Omental fat pad (tissue), 4 donors: ENCODE data around the gene DEPDC4. TPM values are rescaled to one million over a fixed set of nuclear protein-coding genes. Genes with fewer than 3 reads are reported as not detected.
"Not testable (repeated sequence)": the region's sequence is repeated elsewhere in the genome, so short reads cannot be mapped to it uniquely, and the experiment has no call there.

Experiments
- ATAC-seq: fragments of 150-250 bp; one replicate; pipeline ENCODE4 v1.9.1; 2016; ENCODE audit warnings: mild to moderate bottlenecking, moderate library complexity; ENCODE audit not compliant: low FRiP score
- DNase-seq: peaks from one replicate; pipeline ENCODE4 v3.0.0-alpha.2; 2019; ENCODE audit warnings: low spot score
- CTCF ChIP-seq, 3 donors: fragments of 450-650 bp; IDR thresholded peaks; one replicate each; pipeline ENCODE4 v1.5.1; 2016 to 2017; ENCODE audit warnings: antibody characterized with exemption in 3 of 3, mild to moderate bottlenecking in 3 of 3, moderate library complexity in 2 of 3
- total RNA-seq, 4 donors: library from RNA; depleted of rRNA; stranded (reverse); fragments of >200 nt; gene quantifications; one replicate each; pipeline ENCODE4 v1.1.0, GENCODE V29; 2016

DEPDC4 gene
- total RNA-seq, result not detected

DNA sequence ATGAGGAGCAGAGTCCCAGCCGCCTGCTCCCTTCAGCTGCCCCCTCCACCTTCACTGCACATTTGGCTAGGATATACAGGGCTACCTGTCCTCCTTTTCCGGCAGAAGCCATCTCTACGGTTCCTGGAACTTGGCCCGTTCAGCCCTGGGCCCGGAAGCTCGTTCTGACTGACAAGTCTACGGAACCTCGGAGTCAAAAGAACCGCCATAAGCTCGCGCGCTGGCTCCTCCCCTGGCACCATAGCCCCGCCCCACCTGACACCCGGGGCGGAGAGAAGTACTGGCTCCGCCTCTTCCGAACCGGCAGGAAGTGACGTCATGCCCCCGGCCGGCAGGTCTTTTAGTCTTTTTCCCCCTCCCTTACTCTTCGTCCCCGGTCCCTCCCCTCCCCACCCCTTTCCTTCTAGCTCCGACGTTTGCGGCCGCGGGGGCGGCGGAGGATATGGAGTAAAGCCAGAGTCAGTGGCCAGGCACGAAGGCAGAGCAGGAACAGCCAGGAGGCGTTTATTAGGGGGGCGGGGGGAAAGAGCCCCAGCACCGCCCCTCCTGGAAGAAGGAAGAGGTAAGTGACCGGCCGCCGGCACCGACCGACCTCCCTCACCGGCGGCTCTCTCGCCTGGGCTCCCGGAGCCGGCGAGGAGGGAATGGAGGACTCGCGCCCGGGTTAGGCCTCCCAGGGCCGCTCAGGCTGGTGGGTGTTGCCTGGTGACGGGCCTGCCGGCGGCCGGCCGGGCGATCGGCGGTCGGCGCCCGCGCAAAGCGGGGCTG lies at the start of gene DEPDC4, which contains the start of gene SCYL2:
Gene DEPDC4 (minus strand): TSS at position 245 of the 768 bp plus-strand sequence. CDS start 3 bp downstream, at position 242.
Gene SCYL2 (plus strand): TSS at position 343 of the 768 bp plus-strand sequence. CDS start 15,794 bp downstream, outside the sequence.
- peak; percentile 98 for ATAC-seq
- peak; percentile 84 for DNase-seq
- TF ChIP-seq CTCF (IDR thresholded peaks at IDR 0.05), result no peak

DNA sequence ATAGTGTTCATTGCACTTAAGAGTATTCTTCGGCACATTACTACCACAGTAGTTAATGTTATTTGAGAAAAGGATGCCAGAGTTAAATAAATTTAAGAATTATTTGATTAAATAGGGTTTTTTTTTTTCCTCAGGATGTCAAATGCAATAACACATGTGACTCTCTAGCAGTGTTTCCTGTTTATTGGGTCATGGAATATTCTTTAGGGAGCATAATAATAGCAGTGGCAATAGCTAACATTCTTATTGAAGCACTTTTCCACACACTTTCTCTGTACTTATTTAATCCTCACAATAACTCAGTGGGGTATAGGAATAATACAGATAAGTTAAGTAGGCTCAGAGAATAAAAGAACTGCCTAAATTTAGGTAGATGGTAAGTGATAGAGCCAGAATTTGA lies 44.4 kb upstream of the DEPDC4 start:
- no peak for TF ChIP-seq CTCF (IDR thresholded peaks at IDR 0.05)
- DNase-seq (no peak), ATAC-seq (no peak)

DNA sequence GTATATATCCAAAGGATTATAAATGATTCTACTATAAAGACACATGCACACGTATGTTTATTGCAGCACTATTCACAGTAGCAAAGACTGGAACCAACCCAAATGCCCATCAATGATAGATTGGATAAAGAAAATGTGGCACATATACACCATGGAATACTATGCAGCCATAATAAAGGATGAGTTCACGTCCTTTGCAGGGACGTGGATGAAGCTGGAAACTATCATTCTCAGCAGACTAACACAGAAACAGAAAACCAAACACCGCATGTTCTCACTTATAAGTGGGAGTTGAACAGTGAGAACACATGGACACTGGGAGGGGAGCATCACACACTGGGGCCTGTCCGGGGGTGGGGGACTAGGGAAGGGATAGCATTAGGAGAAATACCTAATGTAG lies 41.3 kb upstream of the DEPDC4 start:
- DNase-seq, ATAC-seq: not testable (repeated sequence)

DNA sequence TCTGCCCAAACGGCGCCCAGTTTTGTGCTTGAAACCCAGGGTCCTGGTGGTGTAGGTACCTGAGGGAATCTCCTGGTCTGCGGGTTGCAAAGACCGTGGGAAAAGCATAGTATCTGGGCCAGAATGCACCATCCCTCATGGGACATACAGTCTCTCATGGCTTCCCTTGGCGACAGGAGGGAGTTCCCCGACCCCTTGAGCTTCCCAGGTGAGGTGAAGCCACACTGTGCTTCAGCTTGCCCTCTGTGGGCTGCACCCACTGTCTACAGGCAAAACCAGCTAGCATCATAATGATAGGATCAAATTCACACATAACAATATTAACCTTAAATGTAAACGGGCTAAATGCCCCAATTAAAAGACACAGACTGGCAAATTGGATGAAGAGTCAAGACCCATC lies 37.5 kb upstream of the DEPDC4 start:
- not testable (repeated sequence) for ATAC-seq, DNase-seq

GRCh38 chr12:100303831-100304230 lies 37.0 kb upstream of the DEPDC4 start:
- no peak for ATAC-seq
- TF ChIP-seq CTCF (IDR thresholded peaks at IDR 0.05), result no peak
- no peak for DNase-seq

DNA sequence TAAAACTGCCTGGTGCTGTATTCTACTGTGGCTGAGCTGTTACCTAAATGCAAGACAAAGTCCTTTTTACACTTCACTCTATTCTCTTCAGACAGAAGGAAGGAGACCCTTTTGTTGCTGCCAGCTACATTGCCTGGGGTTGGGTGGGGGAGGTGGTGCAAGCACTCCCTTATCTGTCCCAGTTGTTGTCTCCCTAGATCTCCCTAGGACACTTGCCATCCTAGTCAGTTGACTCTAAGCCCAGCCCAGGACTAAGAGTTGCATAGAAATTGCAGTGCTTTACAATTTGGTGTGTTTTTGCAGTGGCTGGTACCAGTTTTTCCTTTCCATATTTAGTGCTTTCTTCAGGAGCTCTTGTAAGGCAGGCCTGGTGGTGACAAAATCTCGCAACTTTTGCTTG lies 35.2 kb upstream of the DEPDC4 start:
- DNase-seq (no peak), ATAC-seq (no peak)
- no peak for TF ChIP-seq CTCF (IDR thresholded peaks at IDR 0.05)

GRCh38 chr12:100295764-100296555 lies 29.1 kb upstream of the DEPDC4 start:
- no peak for ATAC-seq
- no peak for DNase-seq
- TF ChIP-seq CTCF (IDR thresholded peaks at IDR 0.05), result no peak

- DNase-seq, ATAC-seq: not testable (repeated sequence)
Observed at GRCh38 chr12:100294366-100294765, 27.5 kb upstream of the DEPDC4 start.
